Measurements from ENCODE around the gene DSCAML1.

Gene DSCAML1

GRCh38 chr11:117743121-117743815, 53.7 kb downstream of the DSCAML1 start:
- Histone ChIP-seq H3K27ac (no peak overlapping the region), H3K4me1 (peaks cover 7 to 21% (median 15%) of the 10 kb centered on the region in 10 experiments), H3K36me3 (no peaks in the 10 kb centered on the region), H3K9me3 (replicated peaks in 1 of 11) (peaks cover 0 to 11% (median 0%) of the 10 kb centered on the region in 11 experiments; a peak in 6 of 22 replicates), H3K4me3 (no peak overlapping the region), H3K27me3 (no peaks in the 10 kb centered on the region), H3K4me2 (peak overlapping the region; percentile 0 to 72 (median 58); a peak in 19 of 22 replicates), H4K20me1 (no peaks in the 10 kb centered on the region; a peak in 1 of 22 replicates), H3K9ac (no peak overlapping the region)
- no peak for TF ChIP-seq Cebpa-rat (IDR thresholded peaks at IDR 0.05)

- H3K27me3 ChIP-seq = no peaks in the 10 kb centered on the region
- H4K20me1 ChIP-seq = no peaks in the 10 kb centered on the region
- no peaks in the 10 kb centered on the region for H3K36me3 ChIP-seq
- no peak overlapping the region for H3K4me3 ChIP-seq
- no peak overlapping the region for H3K9ac ChIP-seq
- H3K4me1 ChIP-seq = peaks cover 17 to 35% (median 31%) of the 10 kb centered on the region in 10 experiments
- H3K9me3 ChIP-seq (replicated peaks in 1 of 11) = peaks cover 0 to 11% (median 0%) of the 10 kb centered on the region in 11 experiments; a peak in 6 of 22 replicates
- H3K27ac ChIP-seq = no peak overlapping the region
- TF ChIP-seq Cebpa-rat (IDR thresholded peaks at IDR 0.05) = no peak
- H3K4me2 ChIP-seq = peak overlapping the region in 1 of 11 experiments; percentile 5; a peak in 2 of 22 replicates
Observed at GRCh38 chr11:117738246-117738957, 58.6 kb downstream of the DSCAML1 start.

- peak overlapping the region in 9 of 11 experiments; percentile 28 to 81 (median 64); a peak in 9 of 22 replicates for H3K4me2 ChIP-seq
Observed at GRCh38 chr11:117735350-117735977, 61.6 kb downstream of the DSCAML1 start.

GRCh38 chr11:117734601-117735024, 62.4 kb downstream of the DSCAML1 start:
- no peaks in the 10 kb centered on the region; a peak in 1 of 22 replicates for H4K20me1 ChIP-seq
- H3K9me3 ChIP-seq (replicated peaks in 1 of 11) = no peaks in the 10 kb centered on the region
- H3K4me2 ChIP-seq = peak overlapping the region; percentile 50 to 81 (median 64)
- H3K4me1 ChIP-seq = peaks cover 23 to 32% (median 29%) of the 10 kb centered on the region in 10 experiments
- no peak for TF ChIP-seq Cebpa-rat (IDR thresholded peaks at IDR 0.05)
- H3K9ac ChIP-seq = no peak overlapping the region
- H3K27ac ChIP-seq = peak overlapping the region in 1 of 11 experiments; percentile 11; a peak in 1 of 22 replicates
- no peak overlapping the region for H3K4me3 ChIP-seq
- no peaks in the 10 kb centered on the region for H3K27me3 ChIP-seq
- no peaks in the 10 kb centered on the region for H3K36me3 ChIP-seq

More at GRCh38 chr11:117735350-117735977, 61.6 kb downstream of the DSCAML1 start:
- Histone ChIP-seq H3K9ac (no peak overlapping the region), H3K27ac (no peak overlapping the region), H4K20me1 (no peaks in the 10 kb centered on the region; a peak in 1 of 22 replicates), H3K4me1 (peaks cover 23 to 32% (median 29%) of the 10 kb centered on the region in 10 experiments), H3K9me3 (replicated peaks in 1 of 11) (no peaks in the 10 kb centered on the region), H3K36me3 (no peaks in the 10 kb centered on the region), H3K4me3 (no peak overlapping the region), H3K27me3 (no peaks in the 10 kb centered on the region)
- no peak for TF ChIP-seq Cebpa-rat (IDR thresholded peaks at IDR 0.05)

GRCh38 chr11:117733316-117733715, 63.7 kb downstream of the DSCAML1 start:
- Histone ChIP-seq H3K4me3 (no peak overlapping the region), H3K9ac (no peak overlapping the region), H3K9me3 (replicated peaks in 1 of 11) (no peaks in the 10 kb centered on the region), H3K4me2 (peak overlapping the region; percentile 50 to 81 (median 64)), H3K4me1 (peaks cover 23 to 32% (median 29%) of the 10 kb centered on the region in 10 experiments), H3K36me3 (no peaks in the 10 kb centered on the region), H4K20me1 (no peaks in the 10 kb centered on the region; a peak in 1 of 22 replicates), H3K27ac (no peak overlapping the region), H3K27me3 (no peaks in the 10 kb centered on the region)
- TF ChIP-seq Cebpa-rat (IDR thresholded peaks at IDR 0.05) = no peak

GRCh38 chr11:117731722-117732290, 65.2 kb downstream of the DSCAML1 start:
- H3K4me3 ChIP-seq = no peak overlapping the region
- H3K27me3 ChIP-seq = no peaks in the 10 kb centered on the region
- H3K9ac ChIP-seq = no peak overlapping the region
- no peak overlapping the region for H3K27ac ChIP-seq
- no peak overlapping the region for H3K4me2 ChIP-seq
- H4K20me1 ChIP-seq = no peaks in the 10 kb centered on the region; a peak in 1 of 22 replicates
- no peak for TF ChIP-seq Cebpa-rat (IDR thresholded peaks at IDR 0.05)
- no peaks in the 10 kb centered on the region for H3K9me3 ChIP-seq (replicated peaks in 1 of 11)
- no peaks in the 10 kb centered on the region for H3K36me3 ChIP-seq
- peaks cover 23 to 32% (median 29%) of the 10 kb centered on the region in 10 experiments for H3K4me1 ChIP-seq

GRCh38 chr11:117730208-117730800, 66.7 kb downstream of the DSCAML1 start:
- H4K20me1 ChIP-seq = no peaks in the 10 kb centered on the region; a peak in 1 of 22 replicates
- no peaks in the 10 kb centered on the region for H3K9me3 ChIP-seq (replicated peaks in 1 of 11)
- H3K4me3 ChIP-seq = no peak overlapping the region
- no peak for TF ChIP-seq Cebpa-rat (IDR thresholded peaks at IDR 0.05)
- no peak overlapping the region for H3K9ac ChIP-seq
- no peaks in the 10 kb centered on the region for H3K36me3 ChIP-seq
- H3K4me2 ChIP-seq = no peak overlapping the region
- no peak overlapping the region for H3K27ac ChIP-seq
- no peaks in the 10 kb centered on the region for H3K27me3 ChIP-seq
- peaks cover 23 to 25% (median 24%) of the 10 kb centered on the region in 10 experiments for H3K4me1 ChIP-seq

GRCh38 chr11:117725048-117725734, 71.8 kb downstream of the DSCAML1 start:
- Histone ChIP-seq H3K4me1 (no peaks in the 10 kb centered on the region), H3K9ac (no peak overlapping the region), H3K27ac (no peak overlapping the region), H3K4me2 (no peak overlapping the region), H3K27me3 (no peaks in the 10 kb centered on the region), H3K36me3 (no peaks in the 10 kb centered on the region), H3K9me3 (replicated peaks in 1 of 11) (no peaks in the 10 kb centered on the region), H4K20me1 (no peaks in the 10 kb centered on the region), H3K4me3 (no peak overlapping the region)
- no peak for TF ChIP-seq Cebpa-rat (IDR thresholded peaks at IDR 0.05)
